ENCODE data around the gene ZNF528.

ZNF528 gene

GRCh38 chr19:52397310-52398080 lies at the start of gene ZNF528:
TSS of gene ZNF528 (plus strand) at chr19:52397849. CDS start at chr19:52402014, 4,165 bp downstream.
- peak; percentile 99 for DNase-seq (ENCODE audit: low spot score)

DNA sequence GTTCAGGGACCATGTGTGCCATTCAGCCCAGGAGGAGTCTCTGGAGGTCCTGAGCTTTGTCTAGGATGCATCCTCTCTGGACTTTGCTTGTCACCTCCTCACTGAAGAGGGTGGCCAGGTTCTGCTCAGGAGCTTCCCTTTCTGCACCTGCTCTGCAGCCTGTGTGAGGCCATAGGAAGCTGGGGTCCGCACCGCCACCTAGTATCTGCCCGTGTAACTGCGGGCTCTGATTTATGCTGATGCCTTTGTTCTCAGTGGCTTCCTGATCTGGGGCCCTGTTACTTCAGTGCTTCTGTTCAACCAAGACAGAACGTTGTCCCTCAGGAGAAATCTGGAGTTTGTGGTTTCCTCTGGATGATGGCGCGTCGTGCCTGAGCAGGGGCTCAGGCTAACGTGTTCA lies 46.1 kb upstream of the ZNF528 start:
- DNase-seq (ENCODE audit: low spot score): no peak

DNA sequence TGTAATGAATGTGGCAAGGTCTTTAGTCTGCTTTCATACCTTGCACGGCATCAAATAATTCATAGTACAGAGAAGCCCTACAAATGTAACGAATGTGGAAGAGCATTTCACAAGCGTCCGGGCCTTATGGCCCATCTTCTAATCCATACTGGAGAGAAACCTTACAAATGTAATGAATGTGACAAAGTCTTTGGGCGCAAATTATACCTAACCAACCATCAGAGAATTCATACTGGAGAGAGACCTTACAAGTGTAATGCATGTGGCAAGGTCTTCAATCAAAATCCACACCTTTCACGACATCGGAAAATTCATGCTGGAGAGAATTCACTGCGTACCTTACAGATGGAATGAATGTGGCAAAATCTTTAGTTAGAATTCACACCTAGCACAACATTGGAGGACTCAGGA lies 31.2 kb upstream of the ZNF528 start:
- no peak for DNase-seq (ENCODE audit: low spot score)

- peak; percentile 98 for DNase-seq (ENCODE audit: low spot score)
These were observed 27.9 kb upstream of the ZNF528 start, which contains the start of gene ZNF880 for GRCh38 chr19:52369559-52370340. TSS of gene ZNF880 (plus strand) at chr19:52369923. CDS start at chr19:52369966, 43 bp downstream.

DNA sequence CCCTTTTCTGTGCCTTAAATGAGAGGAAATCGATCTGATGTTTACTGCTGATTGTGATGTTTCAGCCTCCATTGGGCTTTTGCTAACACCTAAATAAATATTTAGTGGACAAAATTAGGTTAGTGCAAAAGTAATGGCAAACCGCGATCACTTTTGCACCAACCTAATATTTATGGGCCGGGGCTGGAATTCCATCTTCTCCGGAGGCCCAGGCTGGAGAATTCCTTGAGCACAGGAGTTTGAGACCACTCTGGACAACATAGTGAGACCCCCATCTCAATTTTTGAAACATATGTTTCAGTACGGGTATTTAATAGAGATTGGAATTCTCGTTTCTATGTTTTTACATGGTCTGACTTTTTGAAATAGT lies 27.3 kb upstream of the ZNF528 start:
- DNase-seq (ENCODE audit: low spot score): no peak

GRCh38 chr19:52391135-52391534 lies 6.5 kb upstream of the ZNF528 start:
- no peak for DNase-seq (ENCODE audit: low spot score)

DNA sequence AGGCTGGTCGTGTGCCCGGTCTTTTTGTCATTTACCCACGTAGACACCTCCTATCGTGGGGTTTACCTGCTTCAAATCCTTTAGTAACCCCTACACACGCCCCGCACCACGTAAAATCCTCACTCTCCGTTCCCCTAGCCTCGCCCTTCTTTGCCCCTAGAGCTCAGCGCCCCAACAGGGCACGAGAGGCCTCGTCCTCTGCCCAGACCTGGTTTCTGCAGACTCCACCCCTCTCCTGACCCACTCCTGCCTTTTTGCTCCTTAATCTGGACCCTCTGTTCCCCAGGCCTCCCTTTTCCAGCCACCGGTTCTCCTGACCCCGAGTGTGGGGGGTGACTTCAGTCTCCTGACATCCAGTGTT lies 412 bp downstream of the ZNF528 start:
- DNase-seq (ENCODE audit: low spot score): peak; percentile 43

GRCh38 chr19:52410276-52410675 lies 12.6 kb downstream of the ZNF528 start:
- DNase-seq (ENCODE audit: low spot score): no peak

DNA sequence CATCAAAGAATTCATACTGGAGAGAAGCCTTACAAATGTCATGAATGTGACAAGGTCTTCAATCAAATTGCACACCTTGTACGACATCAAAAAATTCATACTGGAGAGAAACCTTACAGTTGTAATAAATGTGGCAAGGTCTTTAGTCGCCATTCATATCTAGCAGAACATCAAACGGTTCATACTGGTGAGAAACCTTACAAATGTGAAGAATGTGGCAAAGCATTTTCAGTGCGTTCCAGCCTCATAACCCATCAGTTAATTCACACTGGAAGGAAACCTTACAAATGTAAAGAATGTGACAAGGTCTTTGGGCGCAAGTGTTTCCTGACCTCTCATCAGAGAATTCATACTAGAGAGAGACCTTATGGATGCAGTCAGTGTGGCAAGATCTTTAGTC lies 18.1 kb downstream of the ZNF528 start:
- no peak for DNase-seq (ENCODE audit: low spot score)

- no peak for DNase-seq (ENCODE audit: low spot score)
These were observed 31.3 kb downstream of the ZNF528 start, which contains the start of gene ZNF534 for GRCh38 chr19:52428937-52429336. TSS of gene ZNF534 (plus strand) at chr19:52429148. CDS start at chr19:52431475, 2,327 bp downstream.

DNA sequence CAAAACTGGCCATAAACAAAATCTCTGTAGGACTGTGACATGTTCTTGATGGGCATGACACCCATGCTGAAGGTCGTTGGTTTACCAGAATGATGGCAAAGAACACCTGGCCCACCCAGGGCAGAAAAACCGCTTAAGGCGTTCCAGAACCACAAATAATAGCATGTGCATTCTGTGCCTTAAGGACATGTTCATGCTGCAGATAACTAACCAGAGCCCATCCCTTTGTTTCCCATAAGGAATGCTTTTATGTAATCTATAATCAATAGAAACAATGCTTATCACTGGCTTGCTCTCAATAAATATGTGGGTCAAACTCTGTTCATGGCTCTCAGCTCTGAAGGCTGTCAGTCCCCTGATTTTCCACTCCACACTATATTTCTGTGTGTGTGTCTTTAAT lies 44.5 kb downstream of the ZNF528 start:
- DNase-seq (ENCODE audit: low spot score): no peak

- DNase-seq (ENCODE audit: low spot score): no peak
These were observed 46.9 kb downstream of the ZNF528 start for GRCh38 chr19:52444506-52444905.

- DNase-seq (ENCODE audit: low spot score): no peak
These were observed 53.6 kb downstream of the ZNF528 start for GRCh38 chr19:52451241-52451640.

- DNase-seq (ENCODE audit: low spot score): peak; percentile 90
These were observed 55.9 kb downstream of the ZNF528 start, which contains the start of gene ZNF578 for GRCh38 chr19:52453324-52454094. TSS of gene ZNF578 (plus strand) at chr19:52453553. CDS start at chr19:52501846, 48,293 bp downstream.

- DNase-seq (ENCODE audit: low spot score): no peak
These were observed 67.3 kb downstream of the ZNF528 start for GRCh38 chr19:52464798-52465470.
